HFFc6 (cell line): ENCODE data around the gene BACH2. TPM values are rescaled to one million over a fixed set of nuclear protein-coding genes. Genes with fewer than 3 reads are reported as not detected.

ENCODE experiments used
- DNase-seq: peaks from one replicate; pipeline ENCODE4 v3.0.0-alpha.2; 2018
- H3K27ac Mint-ChIP-seq: 2 replicates; pipeline ENCODE4 v1.8.0; 2020; ENCODE audit warnings: mild to moderate bottlenecking, mixed read lengths
- H3K27me3 Mint-ChIP-seq: 2 replicates; pipeline ENCODE4 v1.8.0; 2021; ENCODE audit warnings: mild to moderate bottlenecking, moderate library complexity, mixed read lengths; ENCODE audit not compliant: insufficient read depth
- H3K36me3 Mint-ChIP-seq: 2 replicates; pipeline ENCODE4 v1.8.0; 2021; ENCODE audit warnings: low read depth, mixed read lengths
- H3K4me1 Mint-ChIP-seq: 2 replicates; pipeline ENCODE4 v1.8.0; 2020; ENCODE audit warnings: low read depth, mixed read lengths
- H3K4me3 Mint-ChIP-seq: 2 replicates; pipeline ENCODE4 v1.8.0; 2020; ENCODE audit warnings: mild to moderate bottlenecking, moderate library complexity, mixed read lengths
- H3K9me3 Mint-ChIP-seq: 2 replicates; pipeline ENCODE4 v1.8.0; 2020; ENCODE audit warnings: mild to moderate bottlenecking, mixed read lengths
- CTCF ChIP-seq: fragments of 200-600 bp; sonication (generic); IDR thresholded peaks from 2 replicates; pipeline ENCODE4 v1.5.0; 2021; ENCODE audit warnings: antibody characterized with exemption, mild to moderate bottlenecking
- total RNA-seq, 6 experiments: library from RNA; stranded (reverse); fragmentation: NEBNext Ultra II Directional; extraction: Animal tissue kit (Norgen Biotek cat#: 25700); gene quantifications; 2 replicates in 1 of 6; 3 replicates in 5 of 6; pipeline ENCODE4 v1.2.3, GENCODE V29; 2021

The BACH2 gene
- total RNA-seq, 6 experiments from 2014 or later = not detected

- TF ChIP-seq CTCF = no peak
- Mint-ChIP-seq H3K9me3 (no peaks in the 10 kb centered on the region), H3K4me3 (no peak overlapping the region), H3K4me1 (no peaks in the 10 kb centered on the region), H3K36me3 (no peaks in the 10 kb centered on the region), H3K27ac (no peak overlapping the region), H3K27me3 (no peaks in the 10 kb centered on the region; the same call in none of the 2 replicates)
- no peak for DNase-seq
Measured at GRCh38 chr6:90156861-90157260, 139.8 kb downstream of the BACH2 start.

- TF ChIP-seq CTCF = no peak
- H3K4me1 Mint-ChIP-seq = no peaks in the 10 kb centered on the region
- H3K36me3 Mint-ChIP-seq = no peaks in the 10 kb centered on the region
- no peak overlapping the region for H3K27ac Mint-ChIP-seq
- H3K4me3 Mint-ChIP-seq = no peak overlapping the region
- H3K27me3 Mint-ChIP-seq = no peaks in the 10 kb centered on the region; the same call in none of the 2 replicates
- H3K9me3 Mint-ChIP-seq = no peaks in the 10 kb centered on the region
- no peak for DNase-seq
Measured at GRCh38 chr6:90154755-90155470, 141.7 kb downstream of the BACH2 start.

- Mint-ChIP-seq H3K27me3 (no peaks in the 10 kb centered on the region; the same call in none of the 2 replicates), H3K4me3 (no peak overlapping the region), H3K9me3 (no peaks in the 10 kb centered on the region), H3K36me3 (no peaks in the 10 kb centered on the region), H3K4me1 (no peaks in the 10 kb centered on the region), H3K27ac (no peak overlapping the region)
- no peak for DNase-seq
- no peak for TF ChIP-seq CTCF
Measured at GRCh38 chr6:90151576-90152422, 144.8 kb downstream of the BACH2 start.

- H3K27ac Mint-ChIP-seq = no peak overlapping the region
Measured at GRCh38 chr6:90149280-90149679, 147.4 kb downstream of the BACH2 start.

GRCh38 chr6:90148867-90149266 is 147.8 kb downstream of the BACH2 start:
- Mint-ChIP-seq H3K36me3 (no peaks in the 10 kb centered on the region), H3K4me1 (no peaks in the 10 kb centered on the region), H3K27me3 (no peaks in the 10 kb centered on the region; the same call in 1 of the 2 replicates), H3K27ac (no peak overlapping the region), H3K9me3 (no peaks in the 10 kb centered on the region), H3K4me3 (no peak overlapping the region)
- no peak for TF ChIP-seq CTCF
- DNase-seq = no peak

More at GRCh38 chr6:90149280-90149679, 147.4 kb downstream of the BACH2 start:
- Mint-ChIP-seq H3K4me3 (no peak overlapping the region), H3K36me3 (no peaks in the 10 kb centered on the region), H3K27me3 (no peaks in the 10 kb centered on the region; the same call in 1 of the 2 replicates), H3K9me3 (no peaks in the 10 kb centered on the region), H3K4me1 (no peaks in the 10 kb centered on the region)
- TF ChIP-seq CTCF = no peak
- DNase-seq = no peak
